ENCODE measurements around the gene HCFC1.
A peak's percentile ranks its signal among the peaks of the same experiment; 100 is the strongest.

Gene HCFC1

GRCh38 chrX:153974726-153975286 is 3.2 kb upstream of the HCFC1 start:
- Histone ChIP-seq H3K27me3 (no peaks in the 10 kb centered on the region), H3K4me3 (ENCODE audit: low read depth in 1 of 2, low read length in 1 of 2) (peak overlapping the region; percentile 21 to 99), H3K9me3 (no peaks in the 10 kb centered on the region), H3K27ac (peak overlapping the region; percentile 99), H3K4me1 (ENCODE audit: control insufficient read depth in 1 of 2, insufficient read depth in 1 of 2, low read depth in 1 of 2, low read length in 1 of 2) (peaks cover 24 to 30% of the 10 kb centered on the region in 2 experiments), H3K36me3 (no peaks in the 10 kb centered on the region)
- TF ChIP-seq, protein P1, sequence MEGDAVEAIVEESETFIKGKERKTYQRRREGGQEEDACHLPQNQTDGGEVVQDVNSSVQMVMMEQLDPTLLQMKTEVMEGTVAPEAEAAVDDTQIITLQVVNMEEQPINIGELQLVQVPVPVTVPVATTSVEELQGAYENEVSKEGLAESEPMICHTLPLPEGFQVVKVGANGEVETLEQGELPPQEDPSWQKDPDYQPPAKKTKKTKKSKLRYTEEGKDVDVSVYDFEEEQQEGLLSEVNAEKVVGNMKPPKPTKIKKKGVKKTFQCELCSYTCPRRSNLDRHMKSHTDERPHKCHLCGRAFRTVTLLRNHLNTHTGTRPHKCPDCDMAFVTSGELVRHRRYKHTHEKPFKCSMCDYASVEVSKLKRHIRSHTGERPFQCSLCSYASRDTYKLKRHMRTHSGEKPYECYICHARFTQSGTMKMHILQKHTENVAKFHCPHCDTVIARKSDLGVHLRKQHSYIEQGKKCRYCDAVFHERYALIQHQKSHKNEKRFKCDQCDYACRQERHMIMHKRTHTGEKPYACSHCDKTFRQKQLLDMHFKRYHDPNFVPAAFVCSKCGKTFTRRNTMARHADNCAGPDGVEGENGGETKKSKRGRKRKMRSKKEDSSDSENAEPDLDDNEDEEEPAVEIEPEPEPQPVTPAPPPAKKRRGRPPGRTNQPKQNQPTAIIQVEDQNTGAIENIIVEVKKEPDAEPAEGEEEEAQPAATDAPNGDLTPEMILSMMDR (IDR thresholded peaks at IDR 0.05) = no peak

DNA sequence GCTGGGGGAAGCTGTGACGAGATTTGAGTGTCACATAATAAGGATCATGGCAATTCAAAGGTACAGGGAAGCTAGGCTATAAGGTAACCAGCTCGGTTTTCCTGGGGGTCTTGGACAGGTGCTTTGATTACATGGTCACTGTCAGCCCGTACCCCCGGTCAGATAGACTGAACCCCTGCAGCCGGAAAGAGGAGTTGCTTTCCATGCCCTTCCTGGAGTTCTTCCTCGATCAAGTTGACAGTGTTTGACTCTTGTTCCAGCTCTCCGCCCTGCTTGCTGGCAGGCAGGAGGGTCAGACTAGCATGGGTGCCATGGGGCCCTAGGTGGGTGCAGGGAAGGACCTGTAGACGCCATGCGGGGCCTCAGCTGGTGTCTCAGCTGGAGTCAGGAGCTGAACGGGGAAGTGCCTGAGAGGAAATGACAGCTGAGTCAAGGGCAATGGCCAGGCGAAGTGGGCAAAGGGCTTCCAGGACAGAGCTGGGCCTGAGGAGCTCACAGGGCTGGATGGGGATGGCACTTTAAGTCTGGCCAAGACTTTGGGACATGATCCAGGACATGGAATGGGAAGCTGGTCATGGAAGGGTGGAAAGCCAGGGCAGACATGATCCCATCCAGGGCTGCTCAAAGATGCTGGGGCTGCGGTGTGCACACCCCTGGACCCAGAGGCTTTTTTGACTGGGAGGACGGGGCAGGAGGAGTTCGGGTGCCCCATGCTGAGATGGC is 2.5 kb upstream of the HCFC1 start:
- TF ChIP-seq, protein P1 (IDR thresholded peaks at IDR 0.05) = no peak
- Histone ChIP-seq H3K27ac (peak overlapping the region; percentile 99), H3K9me3 (no peaks in the 10 kb centered on the region), H3K27me3 (no peaks in the 10 kb centered on the region), H3K4me1 (ENCODE audit: control insufficient read depth in 1 of 2, insufficient read depth in 1 of 2, low read depth in 1 of 2, low read length in 1 of 2) (peaks cover 30 to 37% of the 10 kb centered on the region in 2 experiments), H3K36me3 (no peaks in the 10 kb centered on the region), H3K4me3 (ENCODE audit: low read depth in 1 of 2, low read length in 1 of 2) (peak overlapping the region; percentile 21 to 99)

DNA sequence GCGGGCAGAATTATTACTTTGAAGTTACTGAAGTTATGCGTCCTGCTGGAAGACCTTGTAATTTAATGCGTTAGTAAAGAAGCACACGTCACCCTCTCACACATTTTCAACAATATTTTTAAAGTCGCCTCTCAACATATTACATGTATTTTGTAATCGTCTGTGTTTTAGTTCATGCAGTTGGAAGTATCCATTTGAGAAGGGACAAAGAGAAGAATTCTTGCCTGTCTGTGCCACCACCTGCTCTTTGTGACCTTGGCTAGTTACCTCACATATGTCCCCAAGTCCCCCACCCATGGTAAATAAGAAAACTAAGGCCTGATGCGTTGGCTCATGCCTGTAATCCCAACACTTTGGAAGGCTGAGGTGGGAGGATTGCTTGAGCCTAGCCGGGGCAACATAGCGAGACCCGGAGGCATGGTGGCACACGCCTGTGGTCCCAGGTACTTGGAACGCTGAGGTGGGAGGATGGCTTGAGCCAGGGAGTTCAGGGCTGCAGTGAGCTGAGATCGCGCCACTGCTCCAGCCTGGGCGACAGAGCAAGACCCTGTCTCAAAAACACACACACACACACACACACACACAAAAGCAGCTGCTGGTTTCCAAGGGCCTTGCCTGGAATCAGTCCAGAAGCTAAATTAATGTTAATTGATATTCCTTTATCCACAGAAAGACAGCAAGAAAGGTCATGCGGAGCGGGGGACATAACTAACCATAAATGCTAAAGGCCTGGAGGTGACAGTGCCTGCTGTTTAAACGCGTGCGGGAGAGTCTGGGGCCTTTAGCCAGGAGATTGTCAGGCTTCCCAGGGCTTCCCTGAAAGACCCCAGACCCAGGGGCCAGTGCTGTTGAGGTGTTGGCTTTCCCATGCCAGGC is 1.7 kb upstream of the HCFC1 start:
- peak overlapping the region; percentile 57 to 99 for H3K4me3 ChIP-seq (ENCODE audit: low read depth in 1 of 2, low read length in 1 of 2)
- TF ChIP-seq, protein P1 (IDR thresholded peaks at IDR 0.05) = no peak

GRCh38 chrX:153972368-153973126 is 929 bp upstream of the HCFC1 start, which contains the start of gene TMEM187:
Gene TMEM187 (plus strand): TSS chrX:153972754. CDS start chrX:153982063, 9,309 bp downstream.
- no peaks in the 10 kb centered on the region for H3K36me3 ChIP-seq
- H3K27ac ChIP-seq = peak within 1 kb of the TSS; percentile 99
- TF ChIP-seq, protein P1 (IDR thresholded peaks at IDR 0.05) = no peak
- peaks cover 46 to 53% of the 10 kb centered on the region in 2 experiments for H3K4me1 ChIP-seq (ENCODE audit: control insufficient read depth in 1 of 2, insufficient read depth in 1 of 2, low read depth in 1 of 2, low read length in 1 of 2)
- no peaks in the 10 kb centered on the region for H3K9me3 ChIP-seq
- peak within 1 kb of the TSS; percentile 84 to 99 for H3K4me3 ChIP-seq (ENCODE audit: low read depth in 1 of 2, low read length in 1 of 2)
- no peaks in the 10 kb centered on the region for H3K27me3 ChIP-seq

More for the DNA sequence above, 1.7 kb upstream of the HCFC1 start:
- no peaks in the 10 kb centered on the region for H3K27me3 ChIP-seq
- H3K36me3 ChIP-seq = no peaks in the 10 kb centered on the region
- peaks cover 38 to 45% of the 10 kb centered on the region in 2 experiments for H3K4me1 ChIP-seq (ENCODE audit: control insufficient read depth in 1 of 2, insufficient read depth in 1 of 2, low read depth in 1 of 2, low read length in 1 of 2)
- H3K9me3 ChIP-seq = no peaks in the 10 kb centered on the region
- H3K27ac ChIP-seq = peak overlapping the region; percentile 99

DNA sequence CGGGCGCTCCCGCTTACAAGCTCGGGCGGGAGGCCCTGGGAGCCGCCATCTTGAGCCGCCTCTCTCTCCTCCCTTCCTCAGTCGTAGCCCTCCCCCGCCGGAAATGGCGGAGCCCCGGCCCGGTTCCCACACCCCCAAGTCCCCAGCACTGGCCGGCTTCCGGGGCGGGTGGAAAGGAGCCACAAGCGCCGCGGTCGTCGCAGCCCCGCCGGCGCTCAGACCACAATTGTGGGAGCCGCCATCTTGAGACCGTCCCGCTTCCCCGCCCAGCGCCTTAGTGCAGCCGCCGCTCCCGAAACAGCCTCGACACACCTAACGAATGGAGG is 531 bp downstream of the HCFC1 start:
- Histone ChIP-seq H3K27ac (peak overlapping the region; percentile 99), H3K27me3 (no peaks in the 10 kb centered on the region), H3K4me1 (ENCODE audit: control insufficient read depth in 1 of 2, insufficient read depth in 1 of 2, low read depth in 1 of 2, low read length in 1 of 2) (peaks cover 61 to 68% of the 10 kb centered on the region in 2 experiments), H3K36me3 (no peaks in the 10 kb centered on the region), H3K4me3 (ENCODE audit: low read depth in 1 of 2, low read length in 1 of 2) (peak overlapping the region; percentile 84 to 99), H3K9me3 (no peaks in the 10 kb centered on the region)
- TF ChIP-seq, protein P1 (IDR thresholded peaks at IDR 0.05) = peak; percentile 6
